Cerebellar cortex (tissue), 1 donor: ENCODE data around the gene ACOXL.

ENCODE experiments used
- DNase-seq: peaks from one replicate; pipeline ENCODE4 v3.0.0-alpha.2; 2015; ENCODE audit warnings: low spot score

The ACOXL gene

GRCh38 chr2:110876167-110876999 is 144.0 kb downstream of the ACOXL start:
- no peak for DNase-seq

GRCh38 chr2:110877031-110877827 is 144.9 kb downstream of the ACOXL start:
- DNase-seq, result no peak

- DNase-seq, result no peak
These were observed 145.8 kb downstream of the ACOXL start for GRCh38 chr2:110878150-110878549.

- no peak for DNase-seq
These were observed 149.5 kb downstream of the ACOXL start for GRCh38 chr2:110881908-110882307.

GRCh38 chr2:110883406-110883805 is 151.0 kb downstream of the ACOXL start:
- DNase-seq, result no peak

- no peak for DNase-seq
These were observed 152.9 kb downstream of the ACOXL start for GRCh38 chr2:110885256-110885655.

GRCh38 chr2:110886826-110887573 is 154.6 kb downstream of the ACOXL start:
- DNase-seq, result no peak

GRCh38 chr2:110888411-110888810 is 156.0 kb downstream of the ACOXL start:
- no peak for DNase-seq

GRCh38 chr2:110891626-110892025 is 159.3 kb downstream of the ACOXL start:
- DNase-seq, result no peak

GRCh38 chr2:110896226-110896625 is 163.9 kb downstream of the ACOXL start:
- DNase-seq, result no peak

GRCh38 chr2:110897966-110898365 is 165.6 kb downstream of the ACOXL start:
- DNase-seq, result no peak

GRCh38 chr2:110900191-110900590 is 167.8 kb downstream of the ACOXL start:
- DNase-seq, result no peak

GRCh38 chr2:110903548-110903947 is 171.2 kb downstream of the ACOXL start:
- no peak for DNase-seq

GRCh38 chr2:110904116-110904778 is 171.9 kb downstream of the ACOXL start:
- no peak for DNase-seq

GRCh38 chr2:110904779-110905148 is 172.4 kb downstream of the ACOXL start:
- no peak for DNase-seq

- DNase-seq, result no peak
These were observed 172.8 kb downstream of the ACOXL start for GRCh38 chr2:110905217-110905616.

GRCh38 chr2:110906613-110907298 is 174.4 kb downstream of the ACOXL start:
- DNase-seq, result no peak

GRCh38 chr2:110909501-110909900 is 177.1 kb downstream of the ACOXL start:
- DNase-seq, result no peak

- no peak for DNase-seq
These were observed 178.1 kb downstream of the ACOXL start for GRCh38 chr2:110910423-110910822.

GRCh38 chr2:110919738-110920137 is 187.4 kb downstream of the ACOXL start:
- DNase-seq, result no peak

GRCh38 chr2:110925479-110925878 is 193.1 kb downstream of the ACOXL start:
- no peak for DNase-seq
